Activated CD4-positive, CD25-positive, alpha-beta regulatory T cell treated with anti-CD3 and anti-CD28 coated beads, Interleukin-2, amount 50 U/mL, for 16 hours (primary cell): Measurements from ENCODE around the gene LCN15.
"Not testable (repeated sequence)": the region's sequence is repeated elsewhere in the genome, so short reads cannot be mapped to it uniquely, and the experiment has no call there.

Experiments
- DNase-seq: peaks from one replicate; pipeline ENCODE4 v3.0.0-alpha.2; 2020; ENCODE audit warnings: low read depth, low spot score

Gene LCN15, protein sequence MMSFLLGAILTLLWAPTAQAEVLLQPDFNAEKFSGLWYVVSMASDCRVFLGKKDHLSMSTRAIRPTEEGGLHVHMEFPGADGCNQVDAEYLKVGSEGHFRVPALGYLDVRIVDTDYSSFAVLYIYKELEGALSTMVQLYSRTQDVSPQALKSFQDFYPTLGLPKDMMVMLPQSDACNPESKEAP

DNA sequence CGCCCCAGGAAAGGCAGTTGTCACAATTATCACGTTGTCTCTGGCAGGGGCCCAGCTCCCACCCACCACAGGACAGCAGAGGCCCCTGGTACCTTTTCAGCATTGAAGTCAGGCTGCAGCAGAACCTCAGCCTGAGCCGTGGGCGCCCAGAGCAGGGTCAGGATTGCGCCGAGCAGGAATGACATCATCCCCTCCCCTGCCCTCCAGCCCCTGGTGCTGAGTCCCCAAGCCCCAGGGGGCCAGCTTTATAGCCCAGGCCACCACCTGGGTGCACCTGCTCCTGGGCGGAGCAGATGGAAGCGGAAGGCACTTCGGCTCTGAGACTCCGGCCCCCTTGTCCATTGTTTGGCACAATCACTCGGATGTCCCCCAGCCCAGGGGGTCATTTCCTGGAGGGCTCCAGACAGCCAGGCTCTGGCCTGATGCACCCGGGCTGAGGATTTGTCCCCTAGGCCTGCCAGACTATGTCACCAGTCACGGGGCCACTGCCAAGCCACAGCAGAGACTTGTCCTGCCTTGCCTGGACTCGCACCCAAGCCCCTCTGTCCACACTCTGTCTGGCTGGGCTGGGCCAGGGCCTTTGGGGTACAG, at the start of gene LCN15:
LCN15 (minus strand) TSS at position 218 of the 591 bp plus-strand sequence; CDS start at position 188, 30 bp downstream.
- no peak for DNase-seq

- DNase-seq, result no peak
These were observed 44.5 kb upstream of the LCN15 start for GRCh38 chr9:136808806-136809158.

DNA sequence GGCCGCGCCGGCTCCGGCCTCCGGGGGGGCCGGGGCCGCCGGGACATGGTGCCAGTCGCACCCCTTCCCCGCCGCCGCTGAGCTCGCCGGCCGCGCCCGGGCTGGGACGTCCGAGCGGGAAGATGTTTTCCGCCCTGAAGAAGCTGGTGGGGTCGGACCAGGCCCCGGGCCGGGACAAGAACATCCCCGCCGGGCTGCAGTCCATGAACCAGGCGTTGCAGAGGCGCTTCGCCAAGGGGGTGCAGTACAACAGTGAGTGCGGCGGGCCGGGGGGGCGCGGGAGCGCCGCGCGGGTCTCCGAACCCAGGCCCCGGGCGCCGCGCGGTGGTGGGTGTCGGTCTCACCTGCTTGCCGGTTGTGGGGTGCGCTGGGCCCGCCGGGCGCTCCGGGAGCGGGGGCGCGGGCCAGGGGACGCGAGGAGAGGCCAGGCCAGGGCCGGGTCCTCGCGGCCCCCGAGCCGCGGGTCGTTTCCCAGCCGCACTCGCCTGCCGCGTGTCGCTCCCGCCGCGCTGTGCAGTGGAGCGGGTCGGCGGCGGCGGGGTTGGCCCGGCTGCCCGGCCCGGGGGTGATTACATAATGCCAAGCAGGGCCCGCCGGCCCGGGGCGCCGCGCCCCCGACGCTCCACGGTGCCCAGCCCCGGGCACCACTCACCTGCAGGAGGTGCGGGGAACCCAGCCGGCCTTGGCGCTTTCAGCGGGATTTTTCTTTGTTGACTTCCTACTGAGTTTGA, 43.9 kb upstream of the LCN15 start:
- no peak for DNase-seq

DNA sequence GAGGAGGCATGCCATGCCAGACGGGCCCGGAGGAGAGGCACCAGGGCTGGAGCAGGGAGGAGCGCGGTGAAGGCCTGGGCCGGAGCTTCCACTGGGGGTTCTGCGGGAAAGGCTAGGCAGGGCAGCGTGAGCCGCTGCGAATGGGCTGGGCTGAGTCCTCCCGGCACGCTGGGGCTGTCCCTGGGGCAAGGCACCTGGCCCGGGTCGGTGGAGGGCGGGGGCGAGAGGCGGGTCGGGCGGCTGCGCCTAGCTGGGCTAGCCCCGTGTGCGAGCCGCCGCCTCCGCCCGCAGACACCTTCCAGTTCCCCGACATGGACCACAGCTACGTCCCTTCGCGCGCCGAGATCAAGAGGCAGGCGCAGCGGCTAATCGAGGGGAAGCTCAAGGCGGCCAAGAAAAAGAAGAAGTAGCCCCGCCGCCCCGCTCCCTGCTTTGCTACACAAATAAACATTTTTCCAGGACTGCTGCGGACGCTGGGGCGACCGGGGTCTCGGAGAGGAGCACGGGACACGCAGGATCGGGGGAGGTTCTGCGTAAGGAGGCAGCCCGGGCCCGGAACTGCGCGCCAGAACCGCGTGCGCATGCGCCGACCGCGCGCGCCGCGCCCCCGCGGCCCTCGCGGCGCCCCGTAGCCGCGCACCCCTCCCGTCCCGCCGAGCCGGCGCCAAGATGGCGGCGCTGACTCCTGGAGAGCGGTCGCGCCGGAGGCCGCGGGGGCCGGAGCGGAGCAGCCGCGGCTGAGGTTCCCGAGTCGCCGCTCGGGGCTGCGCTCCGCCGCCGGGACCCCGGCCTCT, 43.2 kb upstream of the LCN15 start, which contains the start of gene RABL6:
RABL6 (plus strand) TSS at position 668 of the 794 bp plus-strand sequence. CDS start 249 bp downstream, outside the sequence.
- DNase-seq, result peak; percentile 60

DNA sequence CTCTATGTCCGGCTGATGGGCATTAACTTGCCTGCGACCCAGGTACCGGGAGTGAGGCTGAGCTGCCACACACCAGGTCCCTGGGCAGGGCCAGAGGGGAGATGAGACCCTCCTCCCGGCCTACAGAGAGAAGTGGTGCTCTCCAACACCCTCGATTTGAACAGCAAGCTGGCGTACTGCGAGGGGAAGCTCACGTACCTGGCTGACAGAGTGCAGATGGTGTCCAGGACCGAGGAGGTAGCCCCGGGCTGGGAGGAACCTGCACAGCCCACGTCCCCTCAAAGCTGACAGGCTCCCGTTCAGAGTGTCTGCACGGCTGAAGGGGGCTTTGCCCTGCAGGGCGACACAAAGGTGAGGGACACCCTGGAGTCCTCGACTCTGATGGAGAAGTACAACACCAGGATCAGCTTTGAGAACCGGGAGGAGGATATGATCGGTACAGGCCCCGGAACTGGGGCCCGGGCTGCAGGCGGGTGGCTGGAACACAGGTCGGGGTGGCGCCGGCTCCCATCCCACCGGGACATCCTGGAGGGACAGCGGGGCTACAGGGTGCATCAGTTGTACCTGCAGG, 42.4 kb upstream of the LCN15 start:
- DNase-seq, result no peak

GRCh38 chr9:136806067-136806466, 41.7 kb upstream of the LCN15 start:
- DNase-seq, result no peak

- DNase-seq, result no peak
These were observed 41.0 kb upstream of the LCN15 start for GRCh38 chr9:136805207-136805740.

GRCh38 chr9:136804509-136805206, 40.3 kb upstream of the LCN15 start:
- no peak for DNase-seq

DNA sequence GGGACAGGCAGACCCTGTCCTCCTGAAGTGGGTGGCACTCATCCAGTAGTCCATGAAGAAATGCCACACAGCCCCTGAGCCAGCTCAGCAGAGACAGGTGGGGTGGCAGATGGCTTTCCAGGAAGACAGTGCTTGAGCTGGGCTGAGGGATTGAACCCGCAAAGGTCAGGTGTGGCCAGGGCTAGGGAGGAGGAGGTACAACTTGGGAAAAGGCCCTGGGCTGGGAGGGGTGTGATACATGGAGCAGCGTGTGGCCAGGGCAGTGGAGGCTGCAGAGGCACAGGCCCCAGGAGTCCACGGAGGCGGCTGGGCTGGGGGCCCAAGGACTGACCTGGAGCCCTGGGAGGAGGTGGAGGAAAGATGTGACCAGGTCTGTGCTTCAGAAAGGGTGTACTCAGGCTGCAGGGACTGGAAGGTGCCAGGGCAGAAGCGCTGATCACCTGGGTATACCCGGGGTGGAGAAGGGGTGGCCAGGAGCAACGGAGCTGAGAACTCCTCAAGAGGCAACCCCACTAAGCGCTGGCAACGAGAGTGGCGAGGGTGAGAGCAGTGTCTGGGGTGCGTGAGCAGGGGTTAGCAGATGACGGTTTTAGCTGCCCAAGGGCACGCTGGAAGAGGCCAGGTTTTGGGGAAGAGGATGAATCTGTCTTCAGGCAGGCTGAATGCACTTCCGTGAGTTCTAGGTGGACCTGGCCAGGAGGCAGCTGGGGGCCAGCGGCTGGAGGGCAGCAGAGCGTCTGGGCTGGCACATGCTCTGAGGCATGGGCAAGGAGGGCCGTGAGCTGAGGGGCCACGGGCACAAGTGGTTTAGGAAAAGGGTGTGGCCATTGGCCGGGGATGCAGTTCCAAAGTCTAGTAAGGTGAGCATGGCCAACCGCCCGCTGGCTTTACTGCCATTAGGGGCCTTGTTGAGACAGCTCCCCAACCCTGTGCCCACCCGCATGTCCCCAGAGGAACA, 39.5 kb upstream of the LCN15 start:
- DNase-seq, result no peak

DNA sequence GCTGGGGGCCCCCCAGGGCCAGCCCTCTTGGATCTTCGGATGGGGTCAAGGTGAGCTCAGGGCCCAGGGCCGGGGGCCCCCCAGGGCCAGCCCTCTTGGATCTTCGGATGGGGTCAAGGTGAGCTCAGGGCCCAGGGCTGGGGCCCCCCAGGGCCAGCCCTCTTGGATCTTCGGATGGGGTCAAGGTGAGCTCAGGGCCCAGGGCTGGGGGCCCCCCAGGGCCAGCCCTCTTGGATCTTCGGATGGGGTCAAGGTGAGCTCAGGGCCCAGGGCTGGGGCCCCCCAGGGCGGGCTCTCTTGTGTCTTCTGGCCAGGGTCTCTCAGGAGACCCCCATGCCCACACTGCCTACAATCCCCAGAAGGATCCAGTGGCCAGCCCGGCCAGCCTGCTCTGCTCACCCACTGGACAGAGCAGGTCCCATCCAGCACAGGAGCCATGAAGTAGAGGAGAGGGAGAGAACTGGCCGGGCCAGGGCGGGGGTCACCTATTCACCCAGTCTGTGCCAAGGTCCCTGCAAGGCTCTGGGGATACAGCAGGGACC, 38.8 kb upstream of the LCN15 start:
- DNase-seq, result not testable (repeated sequence)

DNA sequence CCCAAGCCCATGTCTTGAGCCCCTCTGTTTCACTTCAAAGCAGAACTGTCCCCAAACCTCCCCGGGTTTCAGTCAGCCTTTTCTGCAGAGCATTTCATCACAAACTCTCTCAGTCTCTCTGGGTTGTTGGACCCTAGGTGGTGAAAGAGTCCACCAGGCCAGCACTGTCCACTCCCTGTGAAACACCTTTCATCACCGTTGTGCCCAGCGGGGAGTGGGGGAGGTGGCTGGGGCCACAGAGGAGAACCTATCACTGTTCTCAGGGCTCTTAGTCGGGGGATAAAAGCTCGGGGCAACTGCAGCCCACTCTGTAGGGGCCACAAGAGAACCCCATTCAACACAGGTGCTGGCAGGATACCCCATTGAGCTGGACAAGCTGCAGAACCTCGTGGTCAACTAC, 38.0 kb upstream of the LCN15 start:
- DNase-seq, result no peak

DNA sequence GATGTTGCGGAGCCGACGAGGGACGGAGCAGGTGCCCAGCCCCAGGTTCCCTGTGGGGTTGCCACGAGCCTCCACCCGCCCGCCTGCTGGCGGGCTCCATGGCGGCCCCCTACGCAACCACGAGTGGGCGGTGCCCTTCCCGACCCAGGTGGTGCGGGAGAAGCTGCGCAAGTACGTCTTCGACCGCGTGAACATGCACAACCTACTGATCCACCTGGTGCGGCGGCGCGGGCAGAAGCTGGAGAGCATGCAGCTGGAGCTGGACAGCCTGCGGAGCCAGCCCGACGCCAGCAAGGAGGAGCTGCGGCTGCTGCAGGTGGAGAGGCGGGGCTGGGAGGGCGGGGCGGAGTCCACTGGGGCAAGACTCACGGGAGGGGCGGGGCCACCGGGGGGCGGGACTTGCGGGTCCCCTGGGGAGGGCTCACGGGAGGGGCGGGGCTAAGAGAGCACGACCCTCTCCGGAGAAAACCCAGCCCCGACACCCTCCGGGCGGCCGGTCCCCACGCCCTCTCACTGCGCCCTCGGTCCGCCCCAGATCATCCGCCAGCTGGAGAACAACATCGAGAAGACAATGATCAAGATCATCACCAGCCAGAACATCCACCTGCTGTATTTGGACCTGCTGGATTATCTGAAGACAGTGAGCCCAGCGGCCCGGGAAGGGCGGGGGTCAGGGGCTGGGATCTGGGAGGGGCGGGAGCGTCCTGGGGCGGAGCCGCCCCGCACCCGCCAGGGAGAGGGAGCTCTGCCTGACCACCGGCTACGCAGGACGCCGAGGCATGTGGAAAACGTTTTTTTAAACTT, 35.7 kb upstream of the LCN15 start:
- peak; percentile 74 for DNase-seq

GRCh38 chr9:136799079-136799853, 34.9 kb upstream of the LCN15 start:
- DNase-seq, result no peak

GRCh38 chr9:136798708-136799078, 34.4 kb upstream of the LCN15 start:
- DNase-seq, result no peak

- DNase-seq, result not testable (repeated sequence)
These were observed 32.5 kb upstream of the LCN15 start for GRCh38 chr9:136796775-136797347.

GRCh38 chr9:136796238-136796774, 32.0 kb upstream of the LCN15 start, which contains the start of gene CCDC183:
CCDC183 (plus strand) TSS chr9:136796338; CDS start chr9:136796398, 60 bp downstream.
- DNase-seq, result no peak

- no peak for DNase-seq
These were observed 30.7 kb upstream of the LCN15 start for GRCh38 chr9:136795000-136795348.
